ENCODE measurements around the gene LRRFIP2. TPM values are rescaled to one million over a fixed set of nuclear protein-coding genes. Genes with fewer than 3 reads are reported as not detected.
A peak's percentile ranks its signal among the peaks of the same experiment; 100 is the strongest.
"Not testable (repeated sequence)": the region's sequence is repeated elsewhere in the genome, so short reads cannot be mapped to it uniquely, and the experiment has no call there.

The LRRFIP2 gene
- total RNA-seq, 2 experiments from 2014 or later: 38.1 to 47.9 TPM

DNA sequence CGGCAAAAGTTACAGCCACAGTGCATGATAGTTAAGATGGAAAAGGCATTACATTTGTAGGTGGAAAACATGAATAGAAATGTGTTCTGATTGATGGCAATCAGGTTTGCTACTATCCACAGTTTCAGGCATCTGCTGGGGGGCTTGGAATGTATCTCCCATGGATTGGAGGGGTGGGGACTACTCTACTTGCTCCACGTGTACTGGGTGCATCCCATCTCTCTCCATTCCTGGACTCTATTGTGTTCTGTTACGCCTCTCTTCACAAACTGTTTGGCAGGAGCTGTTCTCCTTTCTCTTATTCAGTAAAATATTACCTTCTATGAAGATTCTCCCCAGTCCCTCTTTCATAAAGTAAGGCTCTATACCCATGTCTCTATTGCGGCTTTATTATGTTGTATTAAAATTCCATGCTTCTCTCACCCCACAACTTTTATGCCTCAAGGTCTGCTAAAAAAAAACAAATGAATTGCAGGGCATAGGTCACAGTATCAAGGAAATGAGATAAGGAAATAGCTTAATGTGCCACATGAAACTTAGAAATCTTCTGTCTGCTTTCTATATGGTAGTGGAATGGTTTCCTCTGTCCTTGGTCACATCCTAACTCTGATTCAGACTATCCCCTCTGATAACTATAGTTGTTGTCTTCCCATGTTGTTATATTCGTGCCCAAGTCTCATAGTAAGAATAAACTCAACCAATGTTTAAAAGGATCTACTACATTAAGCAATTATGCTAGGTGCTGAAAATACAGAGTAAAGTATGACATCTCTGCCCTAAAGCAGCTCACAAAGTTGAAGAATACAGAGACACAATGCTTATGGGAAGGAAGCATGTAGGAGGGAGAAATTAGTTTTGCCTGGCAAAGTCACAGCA lies 43.2 kb downstream of the LRRFIP2 start:
- H3K4me1 Mint-ChIP-seq: peaks cover 19% of the 10 kb centered on the region
- CTCF ChIA-PET: no interaction called here
- H3K27me3 Mint-ChIP-seq: no peaks in the 10 kb centered on the region
- no peak overlapping the region for H3K27ac Mint-ChIP-seq
- peaks cover 14% of the 10 kb centered on the region for H3K36me3 Mint-ChIP-seq
- DNase-seq (no peak), ATAC-seq (no peak)
- no peaks in the 10 kb centered on the region for H3K9me3 Mint-ChIP-seq (ENCODE audit: low read depth)
- no peak overlapping the region for H3K4me3 Mint-ChIP-seq

GRCh38 chr3:37130448-37130847 lies 43.9 kb downstream of the LRRFIP2 start:
- Mint-ChIP-seq H3K27me3 (no peaks in the 10 kb centered on the region), H3K36me3 (peaks cover 14% of the 10 kb centered on the region), H3K27ac (no peak overlapping the region), H3K4me1 (peaks cover 19% of the 10 kb centered on the region), H3K9me3 (ENCODE audit: low read depth) (no peaks in the 10 kb centered on the region), H3K4me3 (no peak overlapping the region)
- DNase-seq: no peak
- CTCF ChIA-PET: no interaction called here
- no peak for ATAC-seq

- H3K27ac Mint-ChIP-seq: no peak overlapping the region
- no peaks in the 10 kb centered on the region for H3K27me3 Mint-ChIP-seq
- ATAC-seq (peak; percentile 80), DNase-seq (no peak)
- CTCF ChIA-PET: no interaction called here
- no peak overlapping the region for H3K4me3 Mint-ChIP-seq
- H3K36me3 Mint-ChIP-seq: peaks cover 14% of the 10 kb centered on the region
- peaks cover 19% of the 10 kb centered on the region for H3K4me1 Mint-ChIP-seq
- H3K9me3 Mint-ChIP-seq (ENCODE audit: low read depth): no peaks in the 10 kb centered on the region
Measured at GRCh38 chr3:37129871-37130270, 44.5 kb downstream of the LRRFIP2 start.

DNA sequence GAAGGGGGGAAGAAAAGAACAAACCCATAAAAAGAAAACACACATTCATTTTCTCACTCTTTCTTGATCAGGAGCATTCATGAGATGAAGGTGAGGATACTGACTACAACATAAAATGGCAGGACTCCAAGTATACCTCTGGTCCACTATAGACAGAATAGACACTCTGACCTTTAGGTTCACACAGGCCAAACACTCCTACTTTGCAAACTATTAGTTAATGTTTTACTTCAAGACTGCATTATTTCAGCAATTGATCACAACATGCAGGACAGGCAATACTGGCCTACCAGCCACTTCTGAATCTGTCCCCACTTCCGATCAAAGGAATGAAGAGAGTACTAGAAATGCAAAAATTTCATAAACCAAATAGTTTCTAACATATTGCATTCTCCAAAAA lies 47.0 kb downstream of the LRRFIP2 start:
- Mint-ChIP-seq H3K4me1 (peaks cover 19% of the 10 kb centered on the region), H3K27ac (no peak overlapping the region), H3K9me3 (ENCODE audit: low read depth) (no peaks in the 10 kb centered on the region), H3K36me3 (peaks cover 15% of the 10 kb centered on the region), H3K4me3 (no peak overlapping the region), H3K27me3 (no peaks in the 10 kb centered on the region)
- CTCF ChIA-PET: no interaction called here
- DNase-seq (no peak), ATAC-seq (no peak)

- peaks cover 19% of the 10 kb centered on the region for H3K36me3 Mint-ChIP-seq
- no peaks in the 10 kb centered on the region for H3K27me3 Mint-ChIP-seq
- CTCF ChIA-PET: no interaction called here
- no peak overlapping the region for H3K27ac Mint-ChIP-seq
- ATAC-seq (no peak), DNase-seq (no peak)
- peaks cover 19% of the 10 kb centered on the region for H3K4me1 Mint-ChIP-seq
- H3K4me3 Mint-ChIP-seq: no peak overlapping the region
- no peaks in the 10 kb centered on the region for H3K9me3 Mint-ChIP-seq (ENCODE audit: low read depth)
Measured at GRCh38 chr3:37126856-37127255, 47.5 kb downstream of the LRRFIP2 start.

- no peak for ATAC-seq
Measured at GRCh38 chr3:37125195-37126073, 48.9 kb downstream of the LRRFIP2 start.

DNA sequence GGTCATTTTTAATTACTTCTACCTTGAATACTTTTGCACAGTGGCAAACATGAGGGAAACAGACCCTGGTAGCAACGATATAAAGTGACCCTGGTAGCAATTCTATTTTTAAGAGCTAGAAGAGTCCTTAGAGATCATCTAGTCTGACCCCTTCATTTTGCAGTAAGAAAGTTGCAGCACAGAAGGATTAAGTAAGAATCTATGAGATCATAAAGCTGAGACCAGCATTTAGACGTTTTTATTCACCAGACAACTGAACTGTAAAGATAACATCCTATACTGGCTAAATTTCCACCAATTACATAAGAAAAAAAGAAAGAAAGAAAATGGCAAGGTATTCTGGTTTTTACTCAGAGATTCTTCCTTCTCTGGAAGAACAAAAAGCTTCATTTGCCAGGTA lies 49.9 kb downstream of the LRRFIP2 start:
- Mint-ChIP-seq H3K4me1 (peaks cover 3% of the 10 kb centered on the region), H3K27ac (no peak overlapping the region), H3K27me3 (no peaks in the 10 kb centered on the region), H3K9me3 (ENCODE audit: low read depth) (no peaks in the 10 kb centered on the region), H3K36me3 (peaks cover 16% of the 10 kb centered on the region), H3K4me3 (no peak overlapping the region)
- DNase-seq (no peak), ATAC-seq (no peak)
- CTCF ChIA-PET: no interaction called here

More at GRCh38 chr3:37125195-37126073, 48.9 kb downstream of the LRRFIP2 start:
- H3K27ac Mint-ChIP-seq: no peak overlapping the region
- H3K36me3 Mint-ChIP-seq: peaks cover 18% of the 10 kb centered on the region
- peaks cover 12% of the 10 kb centered on the region for H3K4me1 Mint-ChIP-seq
- H3K4me3 Mint-ChIP-seq: no peak overlapping the region
- H3K9me3 Mint-ChIP-seq (ENCODE audit: low read depth): no peaks in the 10 kb centered on the region
- no peak for DNase-seq
- CTCF ChIA-PET: no interaction called here
- no peaks in the 10 kb centered on the region for H3K27me3 Mint-ChIP-seq

GRCh38 chr3:37123292-37123691 lies 51.1 kb downstream of the LRRFIP2 start:
- Mint-ChIP-seq H3K27ac (no peak overlapping the region), H3K9me3 (ENCODE audit: low read depth) (no peaks in the 10 kb centered on the region), H3K4me3 (no peak overlapping the region), H3K36me3 (peaks cover 9% of the 10 kb centered on the region), H3K27me3 (no peaks in the 10 kb centered on the region), H3K4me1 (no peaks in the 10 kb centered on the region)
- DNase-seq (no peak), ATAC-seq (no peak)
- CTCF ChIA-PET: no interaction called here

GRCh38 chr3:37122069-37122468 lies 52.3 kb downstream of the LRRFIP2 start:
- H3K36me3 Mint-ChIP-seq; H3K4me3 Mint-ChIP-seq; H3K27me3 Mint-ChIP-seq; H3K9me3 Mint-ChIP-seq (ENCODE audit: low read depth); ATAC-seq; H3K4me1 Mint-ChIP-seq; DNase-seq; CTCF ChIA-PET; H3K27ac Mint-ChIP-seq: not testable (repeated sequence)

DNA sequence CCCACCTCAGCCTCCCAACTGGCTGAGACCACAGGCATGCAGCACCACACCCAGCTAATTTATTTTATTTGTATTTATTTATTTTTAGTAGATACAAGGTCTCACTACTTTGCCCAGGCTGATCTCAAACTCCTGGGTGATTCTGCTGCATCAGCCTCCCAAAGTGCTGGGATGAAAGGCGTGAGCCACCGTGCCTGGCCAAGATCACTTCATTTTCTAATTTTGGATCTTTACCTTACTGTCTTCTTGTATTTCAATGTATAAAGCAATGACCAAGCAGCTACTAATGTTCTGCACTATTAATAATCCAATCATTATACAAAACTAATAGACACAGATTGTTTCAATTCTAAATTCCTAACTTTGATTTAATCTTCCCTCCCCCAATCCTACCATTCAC lies 56.2 kb downstream of the LRRFIP2 start:
- CTCF ChIA-PET: no interaction called here
- DNase-seq: no peak
- no peak for ATAC-seq
- Mint-ChIP-seq H3K9me3 (ENCODE audit: low read depth) (no peaks in the 10 kb centered on the region), H3K4me3 (no peak overlapping the region), H3K27ac (no peak overlapping the region), H3K27me3 (no peaks in the 10 kb centered on the region), H3K36me3 (peaks cover 5% of the 10 kb centered on the region), H3K4me1 (peaks cover 1% of the 10 kb centered on the region)

DNA sequence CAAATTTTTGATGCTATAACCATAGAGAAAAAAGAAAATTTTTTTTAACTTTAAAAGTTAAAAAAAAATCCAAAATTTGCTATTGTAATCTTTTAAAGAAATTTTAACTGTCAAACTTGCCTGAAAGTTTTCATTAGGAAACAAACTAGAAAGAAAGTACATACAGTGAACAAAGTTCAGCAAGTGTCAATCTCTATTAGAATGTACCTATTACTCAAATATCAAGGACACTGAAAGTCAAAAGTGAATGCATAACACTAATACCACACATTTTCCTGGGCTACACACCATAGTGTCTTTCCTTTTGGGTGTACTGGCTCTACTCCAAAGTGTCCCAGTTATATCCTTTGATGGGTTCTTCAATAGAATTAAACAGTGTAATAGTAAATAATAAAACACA lies 56.8 kb downstream of the LRRFIP2 start:
- peaks cover 1% of the 10 kb centered on the region for H3K4me1 Mint-ChIP-seq
- peaks cover 5% of the 10 kb centered on the region for H3K36me3 Mint-ChIP-seq
- ATAC-seq (no peak), DNase-seq (no peak)
- H3K27me3 Mint-ChIP-seq: no peaks in the 10 kb centered on the region
- no peak overlapping the region for H3K27ac Mint-ChIP-seq
- no peaks in the 10 kb centered on the region for H3K9me3 Mint-ChIP-seq (ENCODE audit: low read depth)
- no peak overlapping the region for H3K4me3 Mint-ChIP-seq
- CTCF ChIA-PET: no interaction called here

DNA sequence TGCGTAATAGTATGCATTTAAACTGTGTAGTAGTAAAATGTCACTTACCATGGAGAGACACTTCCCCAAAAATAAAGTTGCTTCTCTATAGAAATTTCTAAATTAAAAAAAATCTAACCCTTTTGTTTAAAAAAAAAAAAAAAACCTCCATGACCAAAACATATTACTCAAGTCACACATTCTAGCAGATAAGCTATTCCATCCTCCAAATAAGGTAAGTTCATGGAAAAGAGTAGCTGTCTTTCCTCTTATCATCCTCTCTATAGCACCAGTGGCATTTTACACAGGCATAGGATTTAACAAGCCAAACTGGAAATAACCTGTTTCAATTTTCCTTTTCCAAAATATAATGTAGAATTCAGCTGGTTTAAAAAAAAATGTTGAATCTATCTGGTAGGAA lies 57.4 kb downstream of the LRRFIP2 start:
- Mint-ChIP-seq H3K4me3 (no peak overlapping the region), H3K4me1 (peaks cover 1% of the 10 kb centered on the region), H3K27me3 (no peaks in the 10 kb centered on the region), H3K9me3 (ENCODE audit: low read depth) (no peaks in the 10 kb centered on the region), H3K27ac (no peak overlapping the region), H3K36me3 (peaks cover under 1% of the 10 kb centered on the region)
- DNase-seq (no peak), ATAC-seq (no peak)
- CTCF ChIA-PET: no interaction called here

DNA sequence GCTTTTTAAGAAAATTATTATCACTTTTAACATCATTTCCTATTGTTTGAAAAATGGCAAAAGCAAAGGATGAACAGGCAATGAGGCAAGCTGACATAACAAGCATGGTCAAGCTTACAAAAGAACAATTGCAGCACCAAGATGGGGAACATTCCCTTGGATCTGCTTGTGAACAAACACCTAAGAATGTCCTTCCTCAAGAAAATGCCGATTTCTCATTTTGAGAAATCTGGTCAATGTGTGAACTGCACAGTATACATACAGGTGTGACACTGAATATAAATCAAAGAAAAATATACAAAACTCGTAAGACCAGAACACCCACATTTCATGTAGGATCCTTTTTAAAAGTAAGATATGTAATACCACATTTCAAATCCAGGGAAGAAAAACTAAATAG lies 58.9 kb downstream of the LRRFIP2 start:
- CTCF ChIA-PET: no interaction called here
- H3K27ac Mint-ChIP-seq: no peak overlapping the region
- H3K4me1 Mint-ChIP-seq: peaks cover 1% of the 10 kb centered on the region
- no peaks in the 10 kb centered on the region for H3K36me3 Mint-ChIP-seq
- no peaks in the 10 kb centered on the region for H3K27me3 Mint-ChIP-seq
- H3K9me3 Mint-ChIP-seq (ENCODE audit: low read depth): no peaks in the 10 kb centered on the region
- DNase-seq (no peak), ATAC-seq (no peak)
- no peak overlapping the region for H3K4me3 Mint-ChIP-seq
